GM10248 (cell line): ENCODE data around the gene ZNF23.
A peak's percentile ranks its signal among the peaks of the same experiment; 100 is the strongest.

Experiments
- CTCF ChIA-PET: fragments of 300-600 bp; sonication (Branson Sonifier 250); formaldehyde crosslinking; extraction: SDS; loops from one replicate; lab custom pipeline; 2021; ENCODE audit warnings: antibody characterized with exemption; lab: Yijun Ruan, JAX
- POLR2A ChIA-PET: fragments of 350-650 bp; sonication (Branson Sonifier 250); formaldehyde crosslinking; extraction: SDS; loops from one replicate; lab custom pipeline; 2020; ENCODE audit warnings: antibody characterized with exemption; lab: Yijun Ruan, JAX
- DNase-seq: peaks from one replicate; pipeline ENCODE4 v3.0.0; 2012; ENCODE audit errors: extremely low spot score
- CTCF ChIP-seq: IDR thresholded peaks from 2 replicates; pipeline ENCODE4 v1.5.1; 2012; ENCODE audit warnings: mild to moderate bottlenecking, low read depth; ENCODE audit errors: extremely low read depth, missing control alignments, control extremely low read depth

The ZNF23 gene

GRCh38 chr16:71474864-71475263 lies 12.8 kb upstream of the ZNF23 start:
- POLR2A ChIA-PET: no interaction called here
- CTCF ChIA-PET: interaction anchor here (1.8 to 4.5 kb wide), 2 partner anchors 9 to 11 kb away, joined by 5 to 18 read pairs; partner anchors contain the start of gene ZNF23
- DNase-seq: no peak
- TF ChIP-seq CTCF: no peak

DNA sequence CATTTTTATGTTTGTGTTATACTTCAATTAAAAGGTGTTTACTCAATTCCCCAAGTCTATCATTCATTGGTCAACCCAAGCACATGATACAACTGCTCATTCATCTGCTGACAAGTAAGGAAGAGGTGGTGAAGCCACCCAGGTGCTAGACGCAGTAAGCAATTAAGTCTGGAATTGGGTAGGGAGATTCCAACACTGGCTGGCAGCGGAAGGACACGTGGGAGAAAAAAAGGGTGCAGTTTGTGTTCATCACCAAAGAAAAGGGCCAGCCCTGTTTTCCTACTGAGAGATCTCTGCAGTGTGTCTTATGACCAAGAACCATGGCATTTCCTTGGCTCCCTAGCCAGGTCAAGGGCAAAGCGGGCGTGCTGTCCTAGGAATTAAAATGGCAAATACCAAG lies 11.8 kb upstream of the ZNF23 start:
- ChIA-PET CTCF (interaction anchor here (1.8 to 4.5 kb wide), 2 partner anchors 10 kb away, joined by 5 to 18 read pairs; partner anchors contain the start of gene ZNF23), POLR2A (no interaction called here)
- TF ChIP-seq CTCF: no peak
- DNase-seq: no peak

- no peak for TF ChIP-seq CTCF
- no peak for DNase-seq
- ChIA-PET POLR2A (no interaction called here), CTCF (interaction anchor here (1.0 to 4.5 kb wide), 4 partner anchors 8 to 100 kb away, joined by 3 to 18 read pairs (median 4); partner anchors contain the start of gene ZNF23)
Observed at GRCh38 chr16:71472931-71473330, 10.9 kb upstream of the ZNF23 start.

DNA sequence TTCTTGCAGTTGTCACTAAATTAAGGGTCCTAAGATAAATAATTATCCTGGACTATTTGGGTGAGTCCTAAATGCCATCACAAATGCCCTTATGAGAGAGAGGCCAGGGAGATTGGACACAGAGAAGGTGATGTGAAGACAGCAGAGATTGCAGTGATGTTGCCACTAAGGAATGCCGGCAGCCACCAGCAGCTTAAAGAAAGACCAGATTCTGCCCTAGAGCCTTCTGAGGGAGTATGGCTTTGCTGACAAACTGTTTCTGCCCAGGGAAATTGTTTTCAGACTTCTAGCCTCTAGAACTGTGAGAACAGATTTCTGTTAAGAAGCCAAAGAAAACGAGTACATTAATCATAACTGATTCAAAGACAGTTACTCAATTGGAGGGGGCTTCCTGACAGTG lies 10.0 kb upstream of the ZNF23 start:
- ChIA-PET CTCF (interaction anchor here (1.0 to 4.5 kb wide), 4 partner anchors 9 to 101 kb away, joined by 3 to 18 read pairs (median 4); partner anchors contain the start of gene ZNF23), POLR2A (no interaction called here)
- no peak for DNase-seq

GRCh38 chr16:71467810-71468209 lies 5.8 kb upstream of the ZNF23 start:
- POLR2A ChIA-PET: no interaction called here

More for the DNA sequence above, 10.0 kb upstream of the ZNF23 start:
- no peak for TF ChIP-seq CTCF

GRCh38 chr16:71464231-71464630 lies 2.2 kb upstream of the ZNF23 start:
- no peak for TF ChIP-seq CTCF
- POLR2A ChIA-PET: no interaction called here
- CTCF ChIA-PET: interaction anchor here (1.2 to 4.2 kb wide), 7 partner anchors 9 to 74 kb away, joined by 3 to 27 read pairs (median 8); partner anchors contain the start of gene ZNF19
- no peak for DNase-seq

More at GRCh38 chr16:71467810-71468209, 5.8 kb upstream of the ZNF23 start:
- no peak for TF ChIP-seq CTCF
- CTCF ChIA-PET: no interaction called here
- peak; percentile 42 for DNase-seq
